Keratinocyte (primary cell): ENCODE measurements around the gene LAMA3. TPM values are rescaled to one million over a fixed set of nuclear protein-coding genes. Genes with fewer than 3 reads are reported as not detected.

ENCODE experiments used
- DNase-seq: peaks from one replicate; pipeline ENCODE4 v3.0.0-alpha.2; 2011; ENCODE audit warnings: low read depth, missing footprints, low spot score
- FAIRE-seq: peaks from 2 replicates; lab custom pipeline; 2011; peaks lifted over from hg19 to GRCh38; lab: Jason Lieb, UNC
- H2AFZ ChIP-seq: 2 replicates; pipeline ENCODE4 v1.6.0; 2012; ENCODE audit warnings: low read length, control low read depth, inconsistent platforms; ENCODE audit not compliant: control insufficient read depth
- H3K27ac ChIP-seq: 2 replicates; pipeline ENCODE4 v1.5.1; 2011; ENCODE audit warnings: low read length; ENCODE audit not compliant: control insufficient read depth, insufficient read depth
- H3K27me3 ChIP-seq: 3 replicates; pipeline ENCODE4 v1.6.0; 2011; ENCODE audit warnings: low read length; ENCODE audit not compliant: control insufficient read depth, insufficient read depth; ENCODE audit errors: extremely low read depth
- H3K36me3 ChIP-seq, 2 experiments: 2 replicates in 1 of 2; 3 replicates in 1 of 2; pipeline ENCODE4 v1.5.1; 2011; ENCODE audit warnings: low read length in 2 of 2, mild to moderate bottlenecking in 1 of 2; ENCODE audit not compliant: control insufficient read depth in 2 of 2, insufficient read depth in 2 of 2; ENCODE audit errors: extremely low read depth in 1 of 2
- H3K4me1 ChIP-seq: 3 replicates; pipeline ENCODE4 v1.5.1; 2011; ENCODE audit warnings: low read length; ENCODE audit not compliant: control insufficient read depth, insufficient read depth; ENCODE audit errors: extremely low read depth
- H3K4me2 ChIP-seq: 3 replicates; pipeline ENCODE4 v1.6.0; 2011; ENCODE audit warnings: low read depth, low read length; ENCODE audit not compliant: control insufficient read depth, insufficient read depth; ENCODE audit errors: extremely low read depth
- H3K4me3 ChIP-seq, 3 experiments: fragments of 200-600 bp in 1 of 3; sonication (generic) in 1 of 3; 2 replicates in 2 of 3; 3 replicates in 1 of 3; pipeline ENCODE4 v1.5.1; 2011 to 2016; ENCODE audit warnings: low read length in 3 of 3, mild to moderate bottlenecking in 3 of 3, control low read depth in 2 of 3, inconsistent platforms in 1 of 3, low read depth in 1 of 3, mixed read lengths in 1 of 3, mixed run types in 1 of 3, moderate library complexity in 1 of 3; ENCODE audit not compliant: control insufficient read depth in 2 of 3, insufficient read depth in 2 of 3; ENCODE audit errors: extremely low read depth in 1 of 3
- H3K79me2 ChIP-seq: 2 replicates; pipeline ENCODE4 v1.6.0; 2012; ENCODE audit warnings: low read length; ENCODE audit not compliant: control insufficient read depth, insufficient read depth
- H3K9ac ChIP-seq: 3 replicates; pipeline ENCODE4 v1.6.0; 2011; ENCODE audit warnings: low read length; ENCODE audit not compliant: control insufficient read depth, insufficient read depth; ENCODE audit errors: extremely low read depth
- H3K9me1 ChIP-seq: 3 replicates; pipeline ENCODE4 v1.6.0; 2011; ENCODE audit warnings: low read length; ENCODE audit not compliant: control insufficient read depth, insufficient read depth; ENCODE audit errors: extremely low read depth
- H3K9me3 ChIP-seq: 2 replicates; pipeline ENCODE4 v1.5.1; 2012; ENCODE audit warnings: low read depth, low read length; ENCODE audit not compliant: control insufficient read depth
- H4K20me1 ChIP-seq: 3 replicates; pipeline ENCODE4 v1.6.0; 2011; ENCODE audit warnings: low read length; ENCODE audit not compliant: control insufficient read depth, insufficient read depth; ENCODE audit errors: extremely low read depth
- CTCF ChIP-seq, 3 experiments: IDR thresholded peaks in 1 of 3; conservative IDR thresholded peaks in 1 of 3; optimal IDR thresholded peaks in 1 of 3; 2 replicates in 2 of 3; 3 replicates in 1 of 3; pipeline versions ENCODE3 to v1.5.1; 2011; ENCODE audit warnings: low read length in 3 of 3, mild to moderate bottlenecking in 3 of 3, moderate library complexity in 2 of 3, control low read depth in 1 of 3, inconsistent platforms in 1 of 3; ENCODE audit not compliant: insufficient read depth in 2 of 3; ENCODE audit errors: extremely low read depth in 1 of 3
- EZH2 ChIP-seq: IDR thresholded peaks from one replicate; pipeline ENCODE4 v1.6.1; 2012; ENCODE audit warnings: inconsistent platforms, mild to moderate bottlenecking, low read length, moderate library complexity
- dilution Hi-C: fragments of 300-500 bp; cut with MboI; formaldehyde crosslinking; loops from one replicate; pipeline ENCODE4 v1.7.0; 2020; ENCODE audit warnings: low sequenced_read_pairs; ENCODE audit not compliant: extremely low pct_ligation_motif_present
- polyA plus RNA-seq, 5 experiments: library from polyadenylated mRNA; depleted of rRNA in 3 of 5; stranded (reverse) in 3 of 5; stranded (forward) in 1 of 5; unstranded in 1 of 5; fragments of >200 nt; gene quantifications; 1 replicate in 1 of 5; 2 replicates in 3 of 5; 3 replicates in 1 of 5; pipeline versions ENCODE4 v1.2.1 to v1.2.3, GENCODE V29; 2011 to 2012; ENCODE audit warnings: missing spikeins in 2 of 5, low read depth in 1 of 5, low replicate concordance in 1 of 5

Gene LAMA3
- polyA plus RNA-seq, 1 donor (not counting 4 experiments of a cell fraction or from before 2014, with no cell fraction given), result 1,944 TPM

- no peak overlapping the region for H3K9ac ChIP-seq
- H4K20me1 ChIP-seq, result peaks cover 6% of the 10 kb centered on the region
- no peaks in the 10 kb centered on the region for H3K27me3 ChIP-seq
- TF ChIP-seq EZH2 (no peak), CTCF (optimal IDR thresholded peaks at IDR 0.05 in 1 of 3, IDR thresholded peaks at IDR 0.05 in 1 of 3, conservative IDR thresholded peaks at IDR 0.05 in 1 of 3; ENCODE audit: extremely low read depth in 1 of 3, insufficient read depth in 2 of 3, low read length in 3 of 3) (no peak)
- H3K4me2 ChIP-seq, result no peak overlapping the region
- peaks cover 37 to 85% of the 10 kb centered on the region in 2 experiments for H3K36me3 ChIP-seq
- DNase-seq, result no peak
- H3K79me2 ChIP-seq, result no peaks in the 10 kb centered on the region
- H3K4me3 ChIP-seq, result no peak overlapping the region
- dilution Hi-C loops, result no loop called here
- H3K9me1 ChIP-seq, result no peaks in the 10 kb centered on the region
- no peak overlapping the region for H2AFZ ChIP-seq
- no peaks in the 10 kb centered on the region for H3K4me1 ChIP-seq
- FAIRE-seq, result no peak
- no peaks in the 10 kb centered on the region for H3K9me3 ChIP-seq
- no peak overlapping the region for H3K27ac ChIP-seq
Measured at GRCh38 chr18:23927821-23928746, 238.8 kb downstream of the LAMA3 start.

GRCh38 chr18:23929362-23929930, 240.2 kb downstream of the LAMA3 start:
- no peaks in the 10 kb centered on the region for H3K79me2 ChIP-seq
- no peak overlapping the region for H3K4me3 ChIP-seq
- H3K27ac ChIP-seq, result no peak overlapping the region
- no peaks in the 10 kb centered on the region for H3K9me3 ChIP-seq
- DNase-seq (no peak), FAIRE-seq (no peak)
- H2AFZ ChIP-seq, result no peak overlapping the region
- H3K27me3 ChIP-seq, result no peaks in the 10 kb centered on the region
- no peaks in the 10 kb centered on the region for H3K4me1 ChIP-seq
- H3K4me2 ChIP-seq, result no peak overlapping the region
- dilution Hi-C loops, result no loop called here
- H3K36me3 ChIP-seq, result peaks cover 41 to 86% of the 10 kb centered on the region in 2 experiments
- TF ChIP-seq CTCF (optimal IDR thresholded peaks at IDR 0.05 in 1 of 3, IDR thresholded peaks at IDR 0.05 in 1 of 3, conservative IDR thresholded peaks at IDR 0.05 in 1 of 3; ENCODE audit: extremely low read depth in 1 of 3, insufficient read depth in 2 of 3, low read length in 3 of 3) (no peak), EZH2 (no peak)
- peaks cover 7% of the 10 kb centered on the region for H4K20me1 ChIP-seq
- no peak overlapping the region for H3K9ac ChIP-seq
- no peaks in the 10 kb centered on the region for H3K9me1 ChIP-seq
